ENCODE measurements around the gene VARS2. TPM values are rescaled to one million over a fixed set of nuclear protein-coding genes. Genes with fewer than 3 reads are reported as not detected.
"Not testable (repeated sequence)": the region's sequence is repeated elsewhere in the genome, so short reads cannot be mapped to it uniquely, and the experiment has no call there.

The VARS2 gene
- total RNA-seq = 10 to 100 TPM; 10.7 to 28.5 (median 18.8) TPM
- polyA plus RNA-seq = 10 to 100 TPM; 12.1 to 19.7 TPM
- long read RNA-seq, donor 1, full-length matches to known transcripts = 1 of 15 reads
- long read RNA-seq, donor 1, partial matches to known transcripts = 6 of 15 reads
- long read RNA-seq, donor 1, other reads (novel, unspliced or antisense) = 8 of 15 reads
- long read RNA-seq, donor 2, full-length matches to known transcripts = 5 of 41 reads
- long read RNA-seq, donor 2, partial matches to known transcripts = 22 of 41 reads
- long read RNA-seq, donor 2, other reads (novel, unspliced or antisense) = 14 of 41 reads
- long read RNA-seq, donor 3, partial matches to known transcripts = 3 of 5 reads
- long read RNA-seq, donor 3, other reads (novel, unspliced or antisense) = 2 of 5 reads

- intact Hi-C loops (cut with DNase I) = loop anchor here in 8 of 10 donors (1.0 to 10.0 kb wide), 7 partner anchors 29 to 281 kb away; partner anchors contain the start of gene DDR1 (in 1 of the 8)
- TF ChIP-seq, protein P1, sequence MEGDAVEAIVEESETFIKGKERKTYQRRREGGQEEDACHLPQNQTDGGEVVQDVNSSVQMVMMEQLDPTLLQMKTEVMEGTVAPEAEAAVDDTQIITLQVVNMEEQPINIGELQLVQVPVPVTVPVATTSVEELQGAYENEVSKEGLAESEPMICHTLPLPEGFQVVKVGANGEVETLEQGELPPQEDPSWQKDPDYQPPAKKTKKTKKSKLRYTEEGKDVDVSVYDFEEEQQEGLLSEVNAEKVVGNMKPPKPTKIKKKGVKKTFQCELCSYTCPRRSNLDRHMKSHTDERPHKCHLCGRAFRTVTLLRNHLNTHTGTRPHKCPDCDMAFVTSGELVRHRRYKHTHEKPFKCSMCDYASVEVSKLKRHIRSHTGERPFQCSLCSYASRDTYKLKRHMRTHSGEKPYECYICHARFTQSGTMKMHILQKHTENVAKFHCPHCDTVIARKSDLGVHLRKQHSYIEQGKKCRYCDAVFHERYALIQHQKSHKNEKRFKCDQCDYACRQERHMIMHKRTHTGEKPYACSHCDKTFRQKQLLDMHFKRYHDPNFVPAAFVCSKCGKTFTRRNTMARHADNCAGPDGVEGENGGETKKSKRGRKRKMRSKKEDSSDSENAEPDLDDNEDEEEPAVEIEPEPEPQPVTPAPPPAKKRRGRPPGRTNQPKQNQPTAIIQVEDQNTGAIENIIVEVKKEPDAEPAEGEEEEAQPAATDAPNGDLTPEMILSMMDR (IDR thresholded peaks at IDR 0.05) = peak in 11 of 12 donors; percentile 14 to 64 (median 43)
- peak in 1 of 2 donors; percentile 92 for TF ChIP-seq POLR2A (IDR thresholded peaks at IDR 0.05)
- DNase-seq (peak; percentile 91 to 96 (median 93)), ATAC-seq (peak; percentile 91 to 96 (median 96))
- 1 to 3% (median 2%) methylated on average over 13 to 52 of the region's 52 CpGs for WGBS, 4 donors
- peak within 1 kb of the TSS; percentile 85 to 98 (median 93) for H3K27ac ChIP-seq
- H3K9me3 ChIP-seq = no peaks in the 10 kb centered on the region
- peaks cover 0 to 30% (median 23%) of the 10 kb centered on the region in 12 donors for H3K4me1 ChIP-seq
- peaks cover 0 to 60% (median 51%) of the 10 kb centered on the region in 9 donors for H3K36me3 ChIP-seq
- peak within 1 kb of the TSS; percentile 38 to 92 (median 68) for H3K4me3 ChIP-seq
- H3K27me3 ChIP-seq = no peaks in the 10 kb centered on the region
Observed at GRCh38 chr6:30914076-30914853, at the start of gene VARS2. TSS of gene VARS2 (plus strand) at chr6:30914238. CDS start at chr6:30914837, 599 bp downstream.

GRCh38 chr6:30864325-30864724 lies 49.7 kb upstream of the VARS2 start:
- ATAC-seq = no peak
- 83 to 95% (median 93%) methylated on average over 4 of the region's 4 CpGs for WGBS, 4 donors
- intact Hi-C loops (cut with DNase I) = no loop called here

GRCh38 chr6:30869241-30869749 lies 44.7 kb upstream of the VARS2 start:
- DNase-seq; H3K4me3 ChIP-seq; H3K4me1 ChIP-seq; H3K27me3 ChIP-seq; intact Hi-C loops (cut with DNase I); ATAC-seq; H3K27ac ChIP-seq; H3K36me3 ChIP-seq: not testable (repeated sequence)
- H3K9me3 ChIP-seq = peaks cover 0 to 41% (median 17%) of the 10 kb centered on the region in 12 donors
- 80 to 87% (median 84%) methylated on average over 12 of the region's 12 CpGs for WGBS, 4 donors

More at GRCh38 chr6:30864325-30864724, 49.7 kb upstream of the VARS2 start:
- TF ChIP-seq, protein P1 (IDR thresholded peaks at IDR 0.05) = no peak
- no peak for TF ChIP-seq POLR2A (IDR thresholded peaks at IDR 0.05)
- H3K36me3 ChIP-seq = no peaks in the 10 kb centered on the region
- no peak overlapping the region for H3K27ac ChIP-seq
- DNase-seq = no peak
- H3K4me1 ChIP-seq = no peaks in the 10 kb centered on the region
- H3K9me3 ChIP-seq = peaks cover 0 to 16% (median 7%) of the 10 kb centered on the region in 12 donors
- H3K27me3 ChIP-seq = no peaks in the 10 kb centered on the region
- H3K4me3 ChIP-seq = no peak overlapping the region

- no peak for ATAC-seq
- no peaks in the 10 kb centered on the region for H3K27me3 ChIP-seq
- no peak for DNase-seq
- no peak overlapping the region for H3K27ac ChIP-seq
- intact Hi-C loops (cut with DNase I) = loop anchor here in 2 of 10 donors (10.0 kb wide), 1 partner anchor 196 kb away; the partner anchor contains the start of gene DHX16 (in 2 of the 2)
- TF ChIP-seq, protein P1 (IDR thresholded peaks at IDR 0.05) = no peak
- TF ChIP-seq POLR2A (IDR thresholded peaks at IDR 0.05) = no peak
- no peak overlapping the region for H3K4me3 ChIP-seq
- H3K9me3 ChIP-seq = peaks cover 0 to 41% (median 17%) of the 10 kb centered on the region in 12 donors
- H3K4me1 ChIP-seq = no peaks in the 10 kb centered on the region
- no peaks in the 10 kb centered on the region for H3K36me3 ChIP-seq
Observed at GRCh38 chr6:30870546-30870945, 43.5 kb upstream of the VARS2 start.
